Measurements from ENCODE around the gene TEKT4. TPM values are rescaled to one million over a fixed set of nuclear protein-coding genes. Genes with fewer than 3 reads are reported as not detected.
"Not testable (repeated sequence)": the region's sequence is repeated elsewhere in the genome, so short reads cannot be mapped to it uniquely, and the experiment has no call there.

TEKT4 gene, protein sequence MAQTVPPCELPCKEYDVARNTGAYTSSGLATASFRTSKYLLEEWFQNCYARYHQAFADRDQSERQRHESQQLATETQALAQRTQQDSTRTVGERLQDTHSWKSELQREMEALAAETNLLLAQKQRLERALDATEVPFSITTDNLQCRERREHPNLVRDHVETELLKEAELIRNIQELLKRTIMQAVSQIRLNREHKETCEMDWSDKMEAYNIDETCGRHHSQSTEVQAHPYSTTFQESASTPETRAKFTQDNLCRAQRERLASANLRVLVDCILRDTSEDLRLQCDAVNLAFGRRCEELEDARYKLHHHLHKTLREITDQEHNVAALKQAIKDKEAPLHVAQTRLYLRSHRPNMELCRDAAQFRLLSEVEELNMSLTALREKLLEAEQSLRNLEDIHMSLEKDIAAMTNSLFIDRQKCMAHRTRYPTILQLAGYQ
- not detected in 2 replicates for total RNA-seq (2012; rRNA removed)

DNA sequence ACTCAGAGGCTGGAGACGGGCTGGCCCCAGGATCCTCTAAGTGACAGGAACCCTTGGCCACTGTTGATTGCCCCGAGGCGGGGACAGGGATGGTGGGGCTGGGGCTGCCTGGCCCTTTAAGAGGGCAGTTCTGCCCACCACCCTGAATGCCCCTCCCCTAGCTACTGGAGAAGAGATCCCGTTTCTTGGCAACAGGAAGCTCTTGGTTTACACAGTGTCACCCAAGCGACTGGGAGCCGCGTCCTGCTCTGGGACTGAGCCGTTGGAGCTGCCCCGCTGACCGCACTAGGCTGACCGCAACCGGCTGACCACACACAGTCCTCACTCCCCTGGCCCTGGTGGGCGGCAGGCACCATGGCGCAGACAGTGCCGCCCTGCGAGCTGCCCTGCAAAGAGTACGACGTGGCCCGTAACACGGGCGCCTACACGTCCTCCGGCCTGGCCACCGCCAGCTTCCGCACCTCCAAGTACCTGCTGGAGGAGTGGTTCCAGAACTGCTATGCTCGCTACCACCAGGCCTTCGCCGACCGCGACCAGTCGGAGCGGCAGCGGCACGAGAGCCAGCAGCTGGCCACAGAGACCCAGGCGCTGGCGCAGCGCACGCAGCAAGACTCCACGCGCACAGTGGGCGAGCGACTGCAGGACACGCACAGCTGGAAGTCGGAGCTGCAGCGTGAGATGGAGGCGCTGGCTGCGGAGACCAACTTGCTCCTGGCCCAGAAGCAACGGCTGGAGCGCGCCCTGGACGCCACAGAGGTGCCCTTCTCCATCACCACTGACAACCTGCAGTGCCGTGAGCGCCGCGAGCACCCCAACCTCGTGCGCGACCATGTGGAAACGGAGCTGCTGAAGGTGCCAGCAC, at the start of gene TEKT4:
TSS of gene TEKT4 (plus strand) at position 205 of the 862 bp plus-strand sequence. CDS start at position 355, 150 bp downstream.
- Histone ChIP-seq H3K4me3 (ENCODE audit: low read length) (no peak within 1 kb of the TSS), H3K36me3 (ENCODE audit: insufficient read depth, low read length) (no peaks in the 10 kb centered on the region), H3K27me3 (ENCODE audit: control insufficient read depth, insufficient read depth, low read length) (peaks cover 7% of the 10 kb centered on the region), H3K9ac (ENCODE audit: low read depth, low read length) (no peak within 1 kb of the TSS), H3K9me3 (replicated peaks; ENCODE audit: low read length) (no peaks in the 10 kb centered on the region), H3K4me1 (ENCODE audit: control insufficient read depth, insufficient read depth, low read length) (no peaks in the 10 kb centered on the region), H3K4me2 (ENCODE audit: low read length) (peak within 1 kb of the TSS; percentile 29)

DNA sequence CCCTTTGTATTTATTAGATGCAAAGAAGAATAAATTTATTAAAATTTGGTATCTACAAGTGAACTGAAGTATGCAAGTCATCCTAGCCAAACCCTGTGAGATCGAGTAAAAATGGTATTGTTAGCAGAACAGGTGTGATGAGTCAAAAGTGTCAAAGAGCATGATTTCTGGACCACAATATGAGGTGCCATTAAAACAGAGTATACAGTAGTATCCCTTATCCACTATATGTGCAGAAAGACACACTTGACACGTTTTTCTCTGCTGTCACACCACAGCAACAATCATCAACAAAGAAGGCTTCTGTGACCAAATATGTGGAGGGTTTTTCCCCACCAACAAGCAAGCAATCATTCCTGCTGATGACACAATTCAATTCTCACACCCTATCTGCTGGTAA, 32.0 kb upstream of the TEKT4 start:
- not testable (repeated sequence) for H3K4me1 ChIP-seq (ENCODE audit: control insufficient read depth, insufficient read depth, low read length); H3K4me2 ChIP-seq (ENCODE audit: low read length); H3K9me3 ChIP-seq (replicated peaks; ENCODE audit: low read length); H3K36me3 ChIP-seq (ENCODE audit: insufficient read depth, low read length); H3K9ac ChIP-seq (ENCODE audit: low read depth, low read length); H3K27me3 ChIP-seq (ENCODE audit: control insufficient read depth, insufficient read depth, low read length); H3K4me3 ChIP-seq (ENCODE audit: low read length)

- peaks cover 16% of the 10 kb centered on the region for H3K27me3 ChIP-seq (ENCODE audit: control insufficient read depth, insufficient read depth, low read length)
- not testable (repeated sequence) for H3K4me1 ChIP-seq (ENCODE audit: control insufficient read depth, insufficient read depth, low read length); H3K9me3 ChIP-seq (replicated peaks; ENCODE audit: low read length); H3K4me3 ChIP-seq (ENCODE audit: low read length); H3K9ac ChIP-seq (ENCODE audit: low read depth, low read length); H3K4me2 ChIP-seq (ENCODE audit: low read length); H3K36me3 ChIP-seq (ENCODE audit: insufficient read depth, low read length)
Measured at GRCh38 chr2:94856856-94857255, 14.4 kb upstream of the TEKT4 start.

- H3K4me2 ChIP-seq (ENCODE audit: low read length); H3K9ac ChIP-seq (ENCODE audit: low read depth, low read length); H3K36me3 ChIP-seq (ENCODE audit: insufficient read depth, low read length); H3K9me3 ChIP-seq (replicated peaks; ENCODE audit: low read length); H3K4me1 ChIP-seq (ENCODE audit: control insufficient read depth, insufficient read depth, low read length); H3K4me3 ChIP-seq (ENCODE audit: low read length): not testable (repeated sequence)
- H3K27me3 ChIP-seq (ENCODE audit: control insufficient read depth, insufficient read depth, low read length) = peaks cover 22% of the 10 kb centered on the region
Measured at GRCh38 chr2:94857367-94858162, 13.7 kb upstream of the TEKT4 start.

DNA sequence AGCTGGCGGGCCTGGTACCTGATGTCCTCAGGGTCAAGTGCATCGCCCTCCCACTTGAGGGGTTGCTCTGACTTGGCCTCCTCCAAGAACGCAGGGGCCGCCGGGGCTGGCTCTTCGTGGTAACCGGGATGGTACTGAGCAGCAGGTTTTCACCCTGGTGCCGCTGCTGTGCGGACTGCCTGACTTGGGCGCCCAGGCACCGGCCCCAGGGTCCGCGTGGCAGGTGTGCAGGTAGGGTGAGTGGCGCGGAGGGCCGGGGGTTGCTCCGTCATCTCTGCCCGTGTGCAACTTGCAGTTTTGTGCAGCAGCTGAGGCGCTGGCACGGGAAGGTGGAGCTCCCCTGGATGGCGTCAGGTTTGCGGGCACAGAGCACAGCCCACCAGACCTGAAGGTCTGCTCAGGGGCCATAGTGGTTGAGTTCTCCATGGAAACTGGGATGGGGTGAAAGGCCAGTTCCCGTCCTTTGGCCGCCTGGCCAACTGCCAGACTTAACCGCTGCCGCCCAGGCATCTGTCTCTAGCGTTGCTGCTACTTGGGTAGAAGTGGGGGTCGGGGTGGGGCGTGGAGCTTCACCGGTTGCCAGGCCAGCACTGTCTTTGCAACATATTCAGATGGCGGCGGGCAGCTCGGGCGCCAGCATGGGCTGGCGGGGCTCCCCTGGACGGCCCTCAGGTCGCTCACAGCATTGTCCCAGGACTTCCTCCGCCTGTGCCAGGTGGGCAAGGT, 12.9 kb upstream of the TEKT4 start:
- peaks cover 22% of the 10 kb centered on the region for H3K27me3 ChIP-seq (ENCODE audit: control insufficient read depth, insufficient read depth, low read length)
- not testable (repeated sequence) for H3K36me3 ChIP-seq (ENCODE audit: insufficient read depth, low read length); H3K9ac ChIP-seq (ENCODE audit: low read depth, low read length); H3K4me2 ChIP-seq (ENCODE audit: low read length); H3K9me3 ChIP-seq (replicated peaks; ENCODE audit: low read length); H3K4me3 ChIP-seq (ENCODE audit: low read length); H3K4me1 ChIP-seq (ENCODE audit: control insufficient read depth, insufficient read depth, low read length)

DNA sequence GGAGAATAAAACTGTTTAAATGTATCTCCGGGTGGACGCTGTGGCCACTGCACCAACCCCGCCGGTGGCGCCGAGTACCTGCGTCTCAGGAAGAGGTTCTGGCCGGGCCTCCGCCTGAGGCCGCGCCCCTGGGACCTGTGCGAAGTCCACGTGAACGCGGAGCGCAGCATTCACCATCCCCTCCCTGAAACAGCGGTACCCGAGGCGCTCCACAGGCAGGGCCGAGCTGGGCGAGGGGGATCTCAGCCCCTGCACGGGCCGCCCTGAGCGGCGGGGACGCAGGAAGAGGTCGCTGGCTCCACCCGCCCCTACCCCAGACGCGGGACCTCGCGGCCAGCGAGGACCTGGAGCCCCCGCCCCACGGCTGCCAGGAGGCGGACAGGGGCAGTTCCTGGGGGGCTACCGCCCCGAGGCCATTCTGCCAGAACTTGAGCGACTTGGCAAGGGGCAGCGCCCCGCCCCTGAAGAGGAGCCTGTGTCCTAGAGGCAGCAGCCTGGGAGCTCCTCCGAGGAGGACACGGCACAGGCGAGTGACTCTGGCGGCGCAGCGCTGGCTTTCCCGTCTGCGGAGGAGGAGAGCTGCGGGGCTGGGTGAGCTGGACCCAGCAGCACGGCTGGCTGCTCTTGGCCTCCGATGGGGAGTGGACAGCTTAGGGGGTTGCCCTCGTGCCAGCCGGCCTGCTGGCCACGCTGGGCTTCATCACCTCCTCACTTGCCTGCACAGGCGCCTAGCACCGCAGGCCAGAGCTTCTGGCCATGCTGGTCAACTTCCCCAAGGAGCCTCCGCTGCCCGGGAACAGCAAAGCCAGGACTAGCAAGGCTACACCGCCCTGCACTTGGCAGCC, 9.7 kb upstream of the TEKT4 start:
- H3K4me3 ChIP-seq (ENCODE audit: low read length) = no peak overlapping the region
- no peaks in the 10 kb centered on the region for H3K4me1 ChIP-seq (ENCODE audit: control insufficient read depth, insufficient read depth, low read length)
- H3K9ac ChIP-seq (ENCODE audit: low read depth, low read length) = no peak overlapping the region
- H3K9me3 ChIP-seq (replicated peaks; ENCODE audit: low read length) = no peaks in the 10 kb centered on the region
- H3K4me2 ChIP-seq (ENCODE audit: low read length) = no peak overlapping the region
- peaks cover 26% of the 10 kb centered on the region for H3K27me3 ChIP-seq (ENCODE audit: control insufficient read depth, insufficient read depth, low read length)
- H3K36me3 ChIP-seq (ENCODE audit: insufficient read depth, low read length) = no peaks in the 10 kb centered on the region

DNA sequence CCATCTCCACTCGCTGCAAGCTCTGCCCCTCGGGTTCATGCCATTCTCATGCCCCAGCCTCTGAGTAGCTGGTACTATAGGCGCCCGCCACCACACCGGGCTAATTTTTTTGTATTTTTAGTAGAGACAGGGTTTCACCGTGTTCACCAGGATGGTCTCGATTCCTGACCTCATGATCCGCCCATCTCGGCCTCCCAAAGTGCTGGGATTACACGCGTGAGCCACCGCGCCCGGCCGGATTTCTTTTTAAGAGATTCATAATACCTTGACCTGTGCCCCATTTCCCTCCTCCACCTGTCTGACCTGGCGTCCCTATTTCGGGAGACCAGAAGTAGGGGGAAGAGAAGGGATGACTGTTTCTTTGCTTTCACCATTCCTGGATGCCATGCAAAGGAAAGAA, 8.3 kb upstream of the TEKT4 start:
- H3K36me3 ChIP-seq (ENCODE audit: insufficient read depth, low read length); H3K4me3 ChIP-seq (ENCODE audit: low read length); H3K9ac ChIP-seq (ENCODE audit: low read depth, low read length); H3K9me3 ChIP-seq (replicated peaks; ENCODE audit: low read length); H3K4me1 ChIP-seq (ENCODE audit: control insufficient read depth, insufficient read depth, low read length); H3K4me2 ChIP-seq (ENCODE audit: low read length): not testable (repeated sequence)
- H3K27me3 ChIP-seq (ENCODE audit: control insufficient read depth, insufficient read depth, low read length) = peaks cover 24% of the 10 kb centered on the region

GRCh38 chr2:94869131-94869530, 2.1 kb upstream of the TEKT4 start:
- Histone ChIP-seq H3K9me3 (replicated peaks; ENCODE audit: low read length) (no peaks in the 10 kb centered on the region), H3K4me1 (ENCODE audit: control insufficient read depth, insufficient read depth, low read length) (no peaks in the 10 kb centered on the region), H3K4me2 (ENCODE audit: low read length) (no peak overlapping the region), H3K4me3 (ENCODE audit: low read length) (no peak overlapping the region), H3K9ac (ENCODE audit: low read depth, low read length) (no peak overlapping the region), H3K27me3 (ENCODE audit: control insufficient read depth, insufficient read depth, low read length) (peaks cover 11% of the 10 kb centered on the region), H3K36me3 (ENCODE audit: insufficient read depth, low read length) (no peaks in the 10 kb centered on the region)

GRCh38 chr2:94869552-94870439, 1.4 kb upstream of the TEKT4 start:
- no peak overlapping the region for H3K4me3 ChIP-seq (ENCODE audit: low read length)
- H3K9me3 ChIP-seq (replicated peaks; ENCODE audit: low read length) = no peaks in the 10 kb centered on the region
- H3K4me2 ChIP-seq (ENCODE audit: low read length) = no peak overlapping the region
- peaks cover 11% of the 10 kb centered on the region for H3K27me3 ChIP-seq (ENCODE audit: control insufficient read depth, insufficient read depth, low read length)
- no peak overlapping the region for H3K9ac ChIP-seq (ENCODE audit: low read depth, low read length)
- H3K36me3 ChIP-seq (ENCODE audit: insufficient read depth, low read length) = no peaks in the 10 kb centered on the region
- H3K4me1 ChIP-seq (ENCODE audit: control insufficient read depth, insufficient read depth, low read length) = no peaks in the 10 kb centered on the region

Data from skeletal muscle satellite cell (primary cell).